Measurements from ENCODE around the gene THNSL1. TPM values are rescaled to one million over a fixed set of nuclear protein-coding genes. Genes with fewer than 3 reads are reported as not detected.

The THNSL1 gene
- total and polyA plus RNA-seq, 2 donors, result 3.5 to 4.1 TPM

DNA sequence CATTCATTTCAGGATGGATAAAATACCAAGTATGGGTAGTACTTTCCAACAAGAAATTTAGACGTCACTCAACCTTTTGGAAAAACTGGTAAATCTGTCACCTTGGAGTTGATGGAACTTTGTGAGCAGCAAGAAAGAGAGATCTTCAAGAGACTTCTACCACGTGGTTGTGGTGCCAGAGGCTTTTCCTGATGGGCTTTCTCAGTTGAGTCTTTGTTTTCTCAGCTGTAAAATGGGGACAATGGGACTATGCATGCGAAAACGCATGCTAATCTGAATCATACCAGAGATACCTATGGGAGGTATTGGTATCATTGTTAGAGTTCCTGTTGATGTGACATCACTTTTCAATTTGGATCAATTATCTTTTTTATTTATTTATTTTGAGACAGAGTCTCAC is 59.4 kb downstream of the THNSL1 start:
- Histone ChIP-seq H3K27ac (ENCODE audit: low read depth in 1 of 2, low read length in 1 of 2) (no peak overlapping the region), H3K4me3 (ENCODE audit: low read length in 2 of 2) (no peak overlapping the region), H3K36me3 (ENCODE audit: control insufficient read depth in 2 of 2, insufficient read depth in 2 of 2, low read length in 1 of 2) (no peaks in the 10 kb centered on the region), H3K27me3 (ENCODE audit: control insufficient read depth in 2 of 2, insufficient read depth in 1 of 2, low read length in 1 of 2) (no peaks in the 10 kb centered on the region), H3K9me3 (ENCODE audit: control insufficient read depth in 2 of 2, insufficient read depth in 1 of 2, low read length in 1 of 2) (no peaks in the 10 kb centered on the region), H3K4me1 (ENCODE audit: control insufficient read depth in 2 of 2, insufficient read depth in 2 of 2, low read length in 2 of 2) (no peaks in the 10 kb centered on the region)
- 91% methylated on average over 4 of the region's 4 CpGs for WGBS
- DNase-seq (ENCODE audit: low read depth in 6 of 9, low spot score in 9 of 9), result no peak

Other genes starting within 250 kb of the THNSL1 start
- gene PRTFDC1, start 64.0 kb upstream of the THNSL1 start, total RNA-seq, result 9.1 TPM
- 6.1 TPM for gene PRTFDC1, start 64.0 kb upstream of the THNSL1 start, polyA plus RNA-seq
- gene ENKUR, start 454 bp upstream of the THNSL1 start, total RNA-seq, result 0.05 TPM
- 0.41 TPM for gene ENKUR, start 454 bp upstream of the THNSL1 start, polyA plus RNA-seq
- gene GPR158, start 158.4 kb downstream of the THNSL1 start, total RNA-seq, result under 0.01 TPM
- gene GPR158, start 158.4 kb downstream of the THNSL1 start, polyA plus RNA-seq, result 0.02 TPM

Data from thymus (tissue), 11 donors.